Measurements from ENCODE around the gene SOX14. TPM values are rescaled to one million over a fixed set of nuclear protein-coding genes. Genes with fewer than 3 reads are reported as not detected.

SOX14 gene
- total RNA-seq, 4 donors from 2014 or later = not detected

DNA sequence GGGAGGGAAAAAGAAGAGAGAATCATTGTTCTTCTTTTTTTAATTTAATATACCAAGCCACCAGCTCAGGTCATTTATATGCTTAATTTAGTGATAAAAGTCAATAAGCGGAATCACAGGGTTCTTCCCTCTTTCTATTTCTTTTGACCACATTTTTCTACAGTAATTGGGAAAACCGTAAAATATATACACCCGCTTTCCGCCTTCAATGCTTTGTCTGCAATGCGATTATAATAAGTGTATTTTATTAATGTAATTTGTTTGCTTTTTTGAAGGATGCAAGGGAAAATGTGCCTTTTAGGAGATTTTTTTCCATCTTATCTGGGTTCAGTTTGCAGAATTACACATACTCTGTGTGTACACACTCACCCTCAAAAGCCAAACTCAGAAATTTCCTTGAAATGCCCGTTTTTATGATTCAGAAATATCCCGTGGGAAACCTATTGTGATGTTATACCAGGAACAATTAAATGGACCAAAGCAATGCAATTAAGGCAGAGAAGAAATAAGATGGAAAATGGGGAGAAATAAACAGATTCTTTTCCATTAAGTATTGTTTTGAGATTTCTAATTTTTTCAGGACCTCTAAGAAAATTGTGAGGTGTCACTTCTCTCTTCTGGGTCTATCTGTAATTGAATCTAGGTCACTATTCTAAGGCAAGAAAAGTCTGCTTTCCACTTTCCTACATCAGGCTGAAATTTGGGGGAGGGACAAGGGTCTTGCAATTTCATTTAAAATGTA lies 8.3 kb downstream of the SOX14 start:
- no peaks in the 10 kb centered on the region for H3K9me3 ChIP-seq
- H3K27me3 ChIP-seq = peaks cover 0 to 40% of the 10 kb centered on the region in 2 donors
- H3K27ac ChIP-seq = no peak overlapping the region
- peaks cover 0 to 36% (median 0%) of the 10 kb centered on the region in 4 donors for H3K4me1 ChIP-seq
- DNase-seq = no peak
- TF ChIP-seq POLR2A (IDR thresholded peaks at IDR 0.05) = no peak
- TF ChIP-seq, protein P1, sequence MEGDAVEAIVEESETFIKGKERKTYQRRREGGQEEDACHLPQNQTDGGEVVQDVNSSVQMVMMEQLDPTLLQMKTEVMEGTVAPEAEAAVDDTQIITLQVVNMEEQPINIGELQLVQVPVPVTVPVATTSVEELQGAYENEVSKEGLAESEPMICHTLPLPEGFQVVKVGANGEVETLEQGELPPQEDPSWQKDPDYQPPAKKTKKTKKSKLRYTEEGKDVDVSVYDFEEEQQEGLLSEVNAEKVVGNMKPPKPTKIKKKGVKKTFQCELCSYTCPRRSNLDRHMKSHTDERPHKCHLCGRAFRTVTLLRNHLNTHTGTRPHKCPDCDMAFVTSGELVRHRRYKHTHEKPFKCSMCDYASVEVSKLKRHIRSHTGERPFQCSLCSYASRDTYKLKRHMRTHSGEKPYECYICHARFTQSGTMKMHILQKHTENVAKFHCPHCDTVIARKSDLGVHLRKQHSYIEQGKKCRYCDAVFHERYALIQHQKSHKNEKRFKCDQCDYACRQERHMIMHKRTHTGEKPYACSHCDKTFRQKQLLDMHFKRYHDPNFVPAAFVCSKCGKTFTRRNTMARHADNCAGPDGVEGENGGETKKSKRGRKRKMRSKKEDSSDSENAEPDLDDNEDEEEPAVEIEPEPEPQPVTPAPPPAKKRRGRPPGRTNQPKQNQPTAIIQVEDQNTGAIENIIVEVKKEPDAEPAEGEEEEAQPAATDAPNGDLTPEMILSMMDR (IDR thresholded peaks at IDR 0.05) = no peak
- no peak overlapping the region for H3K4me3 ChIP-seq
- no peaks in the 10 kb centered on the region for H3K36me3 ChIP-seq

DNA sequence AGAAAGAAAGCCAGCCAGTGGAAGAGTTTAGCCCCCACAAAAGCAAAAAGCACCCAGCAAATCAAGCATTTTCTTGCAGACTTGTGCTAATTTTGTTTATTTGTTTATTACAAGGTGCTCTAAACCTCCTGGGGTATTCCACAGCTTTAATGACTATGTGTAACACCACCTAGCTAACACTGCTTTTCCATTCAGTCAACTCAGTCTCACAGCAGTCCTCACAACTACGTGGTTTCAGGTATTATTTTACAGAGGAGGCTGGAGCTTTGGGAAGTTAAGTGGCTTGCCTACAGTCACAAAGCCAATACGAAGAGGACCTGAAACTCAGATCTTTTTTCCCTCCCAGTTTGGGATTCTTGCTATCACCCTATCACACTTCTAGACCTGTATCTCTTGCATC lies 14.8 kb downstream of the SOX14 start:
- Histone ChIP-seq H3K27ac (no peak overlapping the region), H3K36me3 (no peaks in the 10 kb centered on the region), H3K27me3 (no peaks in the 10 kb centered on the region), H3K4me1 (no peaks in the 10 kb centered on the region), H3K9me3 (no peaks in the 10 kb centered on the region), H3K4me3 (no peak overlapping the region)
- no peak for DNase-seq
- TF ChIP-seq, protein P1 (IDR thresholded peaks at IDR 0.05) = no peak
- TF ChIP-seq POLR2A (IDR thresholded peaks at IDR 0.05) = no peak

DNA sequence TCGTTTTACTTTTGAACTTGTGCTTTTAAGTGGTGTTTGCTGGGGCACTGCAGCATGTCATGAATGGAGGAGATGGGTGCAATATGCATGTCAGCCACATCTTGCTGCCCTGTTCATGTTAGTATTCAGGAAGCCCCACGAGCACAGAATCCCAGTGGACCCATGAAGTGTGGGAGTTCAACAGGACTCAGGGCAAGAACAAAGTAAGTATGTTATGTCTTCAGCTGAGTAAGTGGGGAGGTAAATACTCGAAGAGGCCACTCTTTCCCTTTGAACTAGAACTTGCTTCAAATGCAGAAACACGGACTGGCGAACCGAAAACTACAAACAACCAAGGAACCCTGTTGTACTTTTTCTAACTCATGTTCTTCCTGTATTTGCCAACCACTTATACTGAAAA lies 23.4 kb downstream of the SOX14 start:
- H3K4me3 ChIP-seq = no peak overlapping the region
- no peak for DNase-seq
- no peak for TF ChIP-seq POLR2A (IDR thresholded peaks at IDR 0.05)
- TF ChIP-seq, protein P1 (IDR thresholded peaks at IDR 0.05) = no peak
- H3K27me3 ChIP-seq = no peaks in the 10 kb centered on the region
- H3K36me3 ChIP-seq = no peaks in the 10 kb centered on the region
- no peak overlapping the region for H3K27ac ChIP-seq
- H3K4me1 ChIP-seq = no peaks in the 10 kb centered on the region
- no peaks in the 10 kb centered on the region for H3K9me3 ChIP-seq

DNA sequence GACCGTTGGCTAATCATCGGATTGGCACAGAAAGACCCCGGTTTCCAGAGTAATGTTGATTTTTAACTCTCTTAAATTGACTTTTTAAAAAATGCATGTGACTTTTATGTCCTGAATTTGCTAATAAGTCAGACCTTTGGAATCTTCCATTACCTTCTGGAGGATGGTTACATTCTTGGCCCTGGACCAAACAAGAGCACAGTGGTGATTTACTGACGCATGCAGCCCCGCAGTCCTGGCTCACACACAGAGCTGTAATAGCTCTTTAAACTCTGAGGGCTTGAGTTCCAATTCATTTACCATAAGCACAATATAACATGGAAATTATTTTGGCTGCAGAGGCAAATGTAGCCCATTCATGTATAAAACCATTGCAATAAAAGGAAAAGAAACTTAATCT lies 25.1 kb downstream of the SOX14 start:
- H3K4me1 ChIP-seq = no peaks in the 10 kb centered on the region
- TF ChIP-seq, protein P1 (IDR thresholded peaks at IDR 0.05) = no peak
- TF ChIP-seq POLR2A (IDR thresholded peaks at IDR 0.05) = no peak
- no peak for DNase-seq
- no peak overlapping the region for H3K4me3 ChIP-seq
- H3K9me3 ChIP-seq = no peaks in the 10 kb centered on the region
- no peaks in the 10 kb centered on the region for H3K27me3 ChIP-seq
- no peak overlapping the region for H3K27ac ChIP-seq
- no peaks in the 10 kb centered on the region for H3K36me3 ChIP-seq

DNA sequence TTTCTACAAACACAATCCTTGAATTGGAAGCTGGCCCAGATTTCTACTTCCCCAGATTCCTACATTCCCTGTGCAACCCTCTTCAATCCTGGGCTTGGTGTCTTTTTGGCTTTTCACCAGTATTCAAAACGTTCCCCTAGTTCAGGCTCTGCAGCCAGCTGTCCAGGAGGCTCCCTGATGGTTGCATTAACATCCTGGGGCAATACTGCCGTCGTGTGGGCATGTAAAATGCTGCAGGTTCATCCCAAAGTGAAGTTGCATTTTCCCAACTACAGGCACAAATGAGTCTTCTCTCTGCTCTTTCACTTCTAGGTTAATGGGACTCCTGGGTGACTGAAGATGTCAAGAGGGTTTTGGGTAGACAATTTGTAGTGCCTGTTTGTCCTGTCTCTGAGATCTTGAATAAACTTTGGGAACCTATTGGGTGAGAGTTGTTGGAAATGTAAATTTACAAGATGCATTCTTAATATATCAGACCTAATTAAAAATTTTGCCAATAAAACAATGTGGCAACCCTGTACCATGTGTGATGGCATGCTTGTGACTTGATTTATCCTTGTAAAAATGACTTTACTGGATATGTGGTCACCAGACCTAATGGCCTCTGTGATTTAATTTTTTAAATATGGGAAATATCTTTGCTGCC lies 28.6 kb downstream of the SOX14 start:
- no peaks in the 10 kb centered on the region for H3K27me3 ChIP-seq
- H3K36me3 ChIP-seq = no peaks in the 10 kb centered on the region
- H3K4me3 ChIP-seq = no peak overlapping the region
- H3K4me1 ChIP-seq = no peaks in the 10 kb centered on the region
- H3K9me3 ChIP-seq = no peaks in the 10 kb centered on the region
- DNase-seq = no peak
- no peak overlapping the region for H3K27ac ChIP-seq
- TF ChIP-seq, protein P1 (IDR thresholded peaks at IDR 0.05) = peak in 3 of 6 experiments; percentile 23 to 54 (median 28)
- no peak for TF ChIP-seq POLR2A (IDR thresholded peaks at IDR 0.05)
